ENCODE data around the gene ELF4. TPM values are rescaled to one million over a fixed set of nuclear protein-coding genes. Genes with fewer than 3 reads are reported as not detected.

The ELF4 gene
- total and polyA plus RNA-seq, 12 donors: 2.7 to 16.7 (median 6.9) TPM

GRCh38 chrX:130090364-130090763 lies 19.9 kb downstream of the ELF4 start:
- no peak overlapping the region for H3K4me3 ChIP-seq
- no peak for DNase-seq
- no peak for TF ChIP-seq POLR2A (IDR thresholded peaks at IDR 0.05)
- TF ChIP-seq CTCF (IDR thresholded peaks at IDR 0.05): no peak

GRCh38 chrX:130086447-130087206 lies 23.7 kb downstream of the ELF4 start:
- Histone ChIP-seq H3K27me3 (no peaks in the 10 kb centered on the region), H3K4me1 (replicated peaks in 1 of 2) (peaks cover 0 to 4% of the 10 kb centered on the region in 2 donors), H3K36me3 (replicated peaks in 1 of 2) (no peaks in the 10 kb centered on the region), H3K27ac (no peak overlapping the region), H3K4me3 (no peak overlapping the region), H3K9me3 (replicated peaks in 1 of 3) (no peaks in the 10 kb centered on the region)
- TF ChIP-seq CTCF (IDR thresholded peaks at IDR 0.05) (no peak), POLR2A (IDR thresholded peaks at IDR 0.05) (no peak)
- no peak for DNase-seq
- WGBS, 4 donors: 56 to 80% (median 74%) methylated on average over 3 to 13 of the region's 13 CpGs
- intact Hi-C loops (cut with DNase I): loop anchor here in 1 of 2 donors (5.0 kb wide), 1 partner anchor 106 kb away; no protein-coding TSS in a partner anchor

More at GRCh38 chrX:130090364-130090763, 19.9 kb downstream of the ELF4 start:
- Histone ChIP-seq H3K27me3 (no peaks in the 10 kb centered on the region), H3K36me3 (replicated peaks in 1 of 2) (no peaks in the 10 kb centered on the region), H3K4me1 (replicated peaks in 1 of 2) (no peaks in the 10 kb centered on the region), H3K27ac (no peak overlapping the region), H3K9me3 (replicated peaks in 1 of 3) (no peaks in the 10 kb centered on the region)
- 87 to 91% (median 89%) methylated on average over 3 of the region's 3 CpGs for WGBS, 4 donors
- intact Hi-C loops (cut with DNase I): no loop called here

GRCh38 chrX:130085551-130086446 lies 24.5 kb downstream of the ELF4 start:
- Histone ChIP-seq H3K4me1 (replicated peaks in 1 of 2) (peaks cover 0 to 5% of the 10 kb centered on the region in 2 donors), H3K27me3 (no peaks in the 10 kb centered on the region), H3K4me3 (no peak overlapping the region), H3K9me3 (replicated peaks in 1 of 3) (no peaks in the 10 kb centered on the region), H3K27ac (peak overlapping the region in 1 of 5 donors; percentile 52), H3K36me3 (replicated peaks in 1 of 2) (no peaks in the 10 kb centered on the region)
- intact Hi-C loops (cut with DNase I): loop anchor here in 1 of 2 donors (5.0 kb wide), 1 partner anchor 107 kb away; no protein-coding TSS in a partner anchor
- no peak for TF ChIP-seq POLR2A (IDR thresholded peaks at IDR 0.05)
- no peak for TF ChIP-seq CTCF (IDR thresholded peaks at IDR 0.05)
- DNase-seq: no peak
- WGBS, 4 donors: 65 to 80% (median 73%) methylated on average over 7 to 11 of the region's 11 CpGs

- TF ChIP-seq POLR2A (IDR thresholded peaks at IDR 0.05) (no peak), CTCF (IDR thresholded peaks at IDR 0.05) (no peak)
- H3K4me3 ChIP-seq: no peak overlapping the region
- H3K27me3 ChIP-seq: no peaks in the 10 kb centered on the region
- no peaks in the 10 kb centered on the region for H3K36me3 ChIP-seq (replicated peaks in 1 of 2)
- peak overlapping the region in 1 of 5 donors; percentile 52 for H3K27ac ChIP-seq
- intact Hi-C loops (cut with DNase I): loop anchor here (5.0 kb wide), 2 partner anchors 33 to 108 kb away; no protein-coding TSS in a partner anchor
- no peaks in the 10 kb centered on the region for H3K9me3 ChIP-seq (replicated peaks in 1 of 3)
- H3K4me1 ChIP-seq (replicated peaks in 1 of 2): peaks cover 0 to 5% of the 10 kb centered on the region in 2 donors
- DNase-seq: no peak
- WGBS, 4 donors: 63 to 80% (median 77%) methylated on average over 1 to 9 of the region's 9 CpGs
These were observed 25.6 kb downstream of the ELF4 start for GRCh38 chrX:130084631-130085237.
